Stimulated activated CD8-positive, alpha-beta memory T cell treated with anti-CD3 and anti-CD28 coated beads, Interleukin-7, amount 100 ng/mL, for 24 hours (primary cell): ENCODE results near the gene TNFRSF4.

Experiments
- DNase-seq: peaks from one replicate; pipeline ENCODE4 v3.0.0-alpha.2; 2020; ENCODE audit warnings: low read depth

TNFRSF4 gene

DNA sequence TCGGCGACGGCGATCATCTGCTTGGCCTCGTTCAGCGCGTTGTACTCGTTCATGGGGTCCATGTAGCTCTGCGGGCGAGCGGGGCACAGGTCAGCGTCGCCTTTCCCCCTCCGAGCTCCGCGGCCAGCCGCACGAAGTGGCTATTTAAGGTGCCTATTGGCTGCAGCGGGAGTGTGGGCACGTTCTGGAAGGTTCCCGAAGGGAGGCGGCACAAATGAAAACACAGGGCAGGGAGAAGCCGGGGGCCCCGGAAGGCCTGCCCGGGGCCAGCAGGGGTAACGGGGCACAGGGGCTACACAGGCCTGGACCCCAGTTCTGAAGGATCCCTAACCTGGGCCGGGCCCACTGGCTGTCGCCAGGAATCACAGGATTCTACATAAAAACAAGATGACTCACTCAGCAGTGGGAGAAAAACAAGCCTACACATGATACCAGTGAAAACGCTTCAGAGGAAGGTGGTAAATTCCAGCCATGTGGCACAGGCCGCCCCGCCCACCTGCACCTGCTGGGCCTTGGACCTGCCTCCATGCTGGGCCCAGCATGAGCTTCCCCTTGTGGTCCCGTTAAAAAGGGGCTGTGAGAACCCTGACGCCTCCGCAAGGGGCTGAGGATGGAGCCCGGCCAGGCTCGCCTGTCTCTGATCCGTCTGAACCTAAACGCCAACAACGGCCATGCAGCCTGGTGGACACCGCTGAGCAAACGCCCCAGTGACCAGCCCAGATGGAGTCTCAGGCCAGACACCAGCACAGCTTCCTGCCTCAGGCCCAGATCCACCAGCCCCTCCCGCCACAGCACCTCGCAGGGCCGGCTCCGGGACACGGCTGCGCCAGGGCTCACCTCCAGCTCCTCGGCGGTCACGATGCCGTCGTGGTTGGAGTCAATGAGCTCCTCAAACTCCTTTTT, 3.9 kb upstream of the TNFRSF4 start:
- DNase-seq: no peak

GRCh38 chr1:1216770-1217620, 3.0 kb upstream of the TNFRSF4 start:
- DNase-seq: no peak

DNA sequence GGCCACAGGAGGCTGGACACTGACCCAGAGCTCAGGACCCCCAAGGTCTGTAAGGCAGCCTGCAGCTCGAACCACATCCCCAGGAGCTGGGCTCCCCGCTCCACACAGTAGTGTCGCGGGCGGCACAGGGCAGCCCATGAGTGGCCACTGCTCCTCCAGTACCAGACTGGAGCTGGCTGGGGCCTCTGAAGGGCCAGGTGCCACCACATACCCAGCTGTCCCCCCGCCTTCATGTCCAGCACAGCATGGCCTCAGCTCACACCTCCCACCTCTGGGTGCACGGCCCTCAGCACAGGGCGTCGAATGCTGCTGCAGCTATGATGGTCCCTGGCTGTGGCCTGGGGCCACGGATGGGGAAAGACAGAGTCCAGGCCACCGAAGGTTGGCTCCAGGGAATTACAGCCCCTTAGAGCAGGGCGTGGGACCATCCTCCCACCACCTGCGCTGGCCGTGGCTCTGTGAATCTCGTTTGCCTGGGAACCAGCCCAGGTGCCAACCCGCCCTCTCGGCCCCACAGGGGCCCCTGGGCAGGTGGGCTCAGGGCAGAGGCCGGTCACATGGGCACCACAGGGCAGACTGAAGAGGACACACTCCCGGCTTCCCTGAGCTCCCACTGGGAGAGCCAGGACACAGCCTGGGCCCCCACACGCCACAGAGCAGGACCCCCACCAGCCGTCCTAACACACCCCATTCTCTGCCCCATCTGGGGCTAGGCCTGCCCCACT, 2.1 kb upstream of the TNFRSF4 start:
- DNase-seq: no peak

DNA sequence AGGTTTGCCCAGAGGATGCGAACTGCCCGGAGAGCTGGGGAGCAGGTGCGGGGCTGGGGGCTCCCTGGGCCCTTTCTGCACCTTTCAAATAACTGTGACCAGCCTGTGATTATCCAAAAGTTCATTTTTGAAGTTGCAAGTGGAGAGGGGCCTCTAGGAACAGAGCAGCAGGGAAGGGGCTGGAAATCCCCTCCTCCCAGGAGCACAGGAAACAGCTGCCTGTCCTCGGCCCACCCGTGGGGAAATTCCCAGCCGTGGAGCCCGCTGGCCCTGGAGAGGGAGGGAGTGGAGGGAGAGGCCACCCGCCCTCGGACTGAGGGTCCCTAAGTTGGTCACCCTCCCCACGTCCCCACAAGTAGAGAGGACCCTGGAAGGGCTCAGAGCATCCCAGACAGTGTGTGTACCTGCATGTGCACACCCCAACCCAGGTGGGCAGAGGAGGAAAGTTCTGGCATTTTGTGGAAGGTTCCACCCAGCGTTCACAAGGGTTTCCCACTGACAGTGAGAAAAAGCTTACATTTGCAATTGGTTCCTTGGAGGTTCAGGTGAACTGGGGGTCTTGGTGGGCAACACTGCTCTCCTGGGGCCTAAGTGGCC, 1.2 kb upstream of the TNFRSF4 start:
- DNase-seq: no peak

- DNase-seq: no peak
Observed at GRCh38 chr1:1212780-1213344, 1.1 kb downstream of the TNFRSF4 start.

DNA sequence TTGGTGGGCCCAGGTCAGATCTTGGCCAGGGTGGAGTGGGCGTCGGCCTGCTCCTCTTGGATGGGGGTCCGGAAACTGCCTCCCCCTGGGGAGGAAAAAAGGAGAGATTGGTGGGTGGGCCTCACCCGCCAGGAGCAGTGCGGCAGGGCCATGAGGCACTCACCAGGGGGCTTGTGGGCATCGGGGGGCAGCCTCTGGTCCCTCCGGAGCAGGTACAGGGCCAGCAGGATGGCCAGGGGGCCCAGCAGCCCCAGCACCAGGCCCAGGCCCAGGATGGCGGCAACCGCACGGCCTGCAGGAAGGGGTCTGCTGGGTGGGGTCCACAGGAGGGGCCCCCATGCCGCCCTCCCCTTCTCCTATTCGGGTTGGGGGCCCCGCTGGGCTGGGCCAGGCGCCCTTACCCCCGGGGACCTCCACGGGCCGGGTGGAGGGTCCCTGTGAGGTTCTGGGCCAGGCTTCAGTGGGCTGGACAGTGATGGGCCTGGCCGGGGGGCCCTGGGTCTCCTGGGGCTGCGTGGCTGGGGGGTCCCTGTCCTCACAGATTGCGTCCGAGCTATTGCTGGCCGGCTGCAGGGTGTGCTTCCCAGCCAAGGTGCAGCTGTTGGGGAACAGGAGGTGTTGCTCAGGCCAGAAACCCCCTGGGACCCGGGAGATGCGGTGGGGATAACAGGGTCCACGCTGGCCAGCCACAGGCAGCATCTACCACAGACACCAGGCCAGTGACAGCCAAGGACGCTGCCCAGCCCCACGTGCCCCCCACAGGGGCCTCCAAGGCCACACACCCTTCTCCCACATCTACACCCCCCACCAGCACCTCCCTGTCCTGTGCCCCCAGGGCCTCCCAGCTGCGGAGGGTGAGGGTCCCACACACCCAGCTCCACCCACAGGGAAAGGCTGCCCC, 2.2 kb downstream of the TNFRSF4 start:
- DNase-seq: no peak

- DNase-seq: no peak
Observed at GRCh38 chr1:1210726-1211540, 3.0 kb downstream of the TNFRSF4 start.

- DNase-seq: no peak
Observed at GRCh38 chr1:1208713-1209433, 5.1 kb downstream of the TNFRSF4 start.

GRCh38 chr1:1207571-1207892, 6.4 kb downstream of the TNFRSF4 start:
- no peak for DNase-seq

DNA sequence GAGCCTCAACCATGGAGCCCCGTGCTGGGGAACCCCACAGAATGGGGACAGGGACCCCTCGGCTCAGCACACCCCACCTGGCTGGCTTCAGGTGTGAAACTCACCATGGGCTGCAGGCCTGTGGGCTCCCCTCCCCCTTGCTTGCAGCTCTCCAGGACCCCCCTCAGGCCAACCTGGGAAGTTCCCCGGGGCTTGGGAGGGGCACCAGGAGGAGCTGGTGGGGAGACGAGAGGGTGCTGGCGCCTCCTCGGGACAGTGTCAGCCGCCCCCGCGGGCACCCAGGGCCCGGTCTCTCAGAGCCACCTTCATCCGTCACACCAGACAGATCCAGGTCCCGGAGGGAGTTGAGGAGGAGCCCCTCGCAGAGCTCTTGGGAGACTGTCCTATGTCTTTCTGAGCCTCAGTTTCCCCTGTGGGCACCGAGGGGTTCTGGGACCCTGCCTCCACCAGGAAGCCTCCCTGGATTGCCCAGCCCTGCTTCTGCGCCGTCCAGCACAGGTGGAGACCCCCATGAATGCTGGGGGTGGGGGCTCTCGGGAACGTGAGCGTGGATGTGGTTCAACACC, 6.9 kb downstream of the TNFRSF4 start:
- DNase-seq: no peak

GRCh38 chr1:1206376-1206965, 7.5 kb downstream of the TNFRSF4 start, which contains the start of gene TNFRSF18:
Gene TNFRSF18, minus strand, starts transcription at chr1:1206592. Its CDS starts 21 bp downstream, at chr1:1206571.
- no peak for DNase-seq

- no peak for DNase-seq
Observed at GRCh38 chr1:1205769-1206375, 8.1 kb downstream of the TNFRSF4 start.

DNA sequence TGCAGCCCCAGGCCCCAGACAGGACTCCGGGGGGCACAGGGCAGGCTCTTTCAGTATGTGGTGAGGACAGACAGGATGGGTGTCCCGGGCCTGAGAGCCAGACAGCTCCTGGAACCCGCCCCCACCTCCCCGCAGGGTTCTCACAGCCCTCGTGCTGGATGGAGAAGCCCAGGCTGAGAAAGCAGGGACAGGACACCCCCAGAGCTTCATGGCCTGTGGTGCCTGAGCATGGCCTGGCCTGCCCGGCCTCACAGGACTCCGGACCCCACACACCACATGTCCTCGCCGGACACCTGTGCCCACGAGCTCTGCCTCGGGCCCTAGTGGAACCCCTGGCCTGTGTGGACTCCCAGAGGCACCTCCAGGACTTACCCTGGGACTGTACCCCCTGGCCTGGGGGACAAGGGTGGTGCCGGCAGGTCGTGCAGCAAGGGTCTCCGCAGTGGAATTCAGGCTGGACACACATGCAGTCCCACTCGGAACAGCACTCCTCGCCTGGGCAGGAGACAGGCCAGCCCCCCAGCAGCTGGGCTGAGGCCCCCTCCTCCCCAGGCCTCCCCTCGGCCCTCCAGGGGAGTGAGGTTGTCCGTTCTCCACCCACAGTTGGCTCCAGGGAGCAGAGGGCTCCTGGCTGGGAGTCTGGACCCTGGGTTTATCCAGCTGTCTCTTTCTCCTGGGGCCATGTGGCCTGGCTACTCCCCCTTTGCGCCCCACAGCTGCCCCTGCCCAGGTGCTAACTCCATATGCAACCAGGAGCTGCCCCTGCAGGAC, 8.8 kb downstream of the TNFRSF4 start:
- DNase-seq: no peak

DNA sequence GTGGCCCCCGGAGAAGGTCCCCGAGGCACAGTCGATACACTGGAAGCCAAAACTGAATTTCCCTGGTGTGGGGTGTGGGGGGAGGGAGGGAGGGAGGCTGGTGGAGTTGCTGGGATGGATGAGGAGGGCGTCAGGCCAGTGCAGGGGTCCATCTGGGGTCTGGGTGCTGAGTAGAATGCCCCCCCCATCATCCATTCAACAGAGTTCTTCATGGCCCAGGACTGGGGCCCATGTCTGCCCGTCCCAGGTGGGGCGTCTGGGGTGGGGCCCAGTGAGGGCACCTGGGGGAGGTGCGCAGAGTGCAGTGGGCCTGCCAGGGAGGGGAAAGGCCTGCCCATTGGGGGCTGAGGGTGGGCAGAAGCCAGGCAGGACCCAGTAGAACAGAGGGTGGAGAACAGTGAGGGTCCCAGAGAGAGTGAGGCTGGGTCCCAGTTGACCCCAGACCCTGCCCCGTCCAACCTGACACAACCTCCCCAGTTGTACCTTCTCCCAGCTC, 9.5 kb downstream of the TNFRSF4 start:
- no peak for DNase-seq

GRCh38 chr1:1203561-1204424, 10.2 kb downstream of the TNFRSF4 start:
- no peak for DNase-seq
